ENCODE data around the gene UBAC1.

DNA sequence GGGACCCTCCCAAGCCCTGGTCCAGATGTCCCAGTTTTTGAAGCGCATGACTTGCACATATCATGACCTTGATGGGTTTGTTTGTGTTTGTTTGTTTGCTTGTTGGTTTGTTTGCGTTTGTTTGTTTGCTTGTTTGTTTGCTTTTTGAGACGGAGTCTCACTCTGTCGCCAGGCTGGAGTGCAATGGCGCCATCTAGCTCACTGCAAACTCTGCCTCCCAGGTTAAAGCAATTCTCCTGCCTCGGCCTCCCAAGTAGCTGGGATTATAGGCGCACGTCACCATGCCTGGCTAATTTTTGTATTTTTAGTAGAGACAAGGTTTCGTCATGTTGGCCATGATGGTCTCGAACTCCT lies 13.0 kb upstream of the UBAC1 start:
- TF ChIP-seq, protein P1, sequence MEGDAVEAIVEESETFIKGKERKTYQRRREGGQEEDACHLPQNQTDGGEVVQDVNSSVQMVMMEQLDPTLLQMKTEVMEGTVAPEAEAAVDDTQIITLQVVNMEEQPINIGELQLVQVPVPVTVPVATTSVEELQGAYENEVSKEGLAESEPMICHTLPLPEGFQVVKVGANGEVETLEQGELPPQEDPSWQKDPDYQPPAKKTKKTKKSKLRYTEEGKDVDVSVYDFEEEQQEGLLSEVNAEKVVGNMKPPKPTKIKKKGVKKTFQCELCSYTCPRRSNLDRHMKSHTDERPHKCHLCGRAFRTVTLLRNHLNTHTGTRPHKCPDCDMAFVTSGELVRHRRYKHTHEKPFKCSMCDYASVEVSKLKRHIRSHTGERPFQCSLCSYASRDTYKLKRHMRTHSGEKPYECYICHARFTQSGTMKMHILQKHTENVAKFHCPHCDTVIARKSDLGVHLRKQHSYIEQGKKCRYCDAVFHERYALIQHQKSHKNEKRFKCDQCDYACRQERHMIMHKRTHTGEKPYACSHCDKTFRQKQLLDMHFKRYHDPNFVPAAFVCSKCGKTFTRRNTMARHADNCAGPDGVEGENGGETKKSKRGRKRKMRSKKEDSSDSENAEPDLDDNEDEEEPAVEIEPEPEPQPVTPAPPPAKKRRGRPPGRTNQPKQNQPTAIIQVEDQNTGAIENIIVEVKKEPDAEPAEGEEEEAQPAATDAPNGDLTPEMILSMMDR (conservative IDR thresholded peaks at IDR 0.05; ENCODE audit: low read length) = peak; percentile 57
- no peak for TF ChIP-seq EZH2phosphoT487 (IDR thresholded peaks at IDR 0.05; ENCODE audit: borderline replicate concordance)

Measured in Loucy (cell line).